DMS153 treated with DMSO at 0.1 percent for 48 hours (cell line): ENCODE measurements around the gene HDAC3.

Experiments
- DNase-seq: peaks from one replicate; lab custom pipeline; 2025; ENCODE audit not compliant: unreplicated experiment; lab: John Stamatoyannopoulos, UW

The HDAC3 gene

DNA sequence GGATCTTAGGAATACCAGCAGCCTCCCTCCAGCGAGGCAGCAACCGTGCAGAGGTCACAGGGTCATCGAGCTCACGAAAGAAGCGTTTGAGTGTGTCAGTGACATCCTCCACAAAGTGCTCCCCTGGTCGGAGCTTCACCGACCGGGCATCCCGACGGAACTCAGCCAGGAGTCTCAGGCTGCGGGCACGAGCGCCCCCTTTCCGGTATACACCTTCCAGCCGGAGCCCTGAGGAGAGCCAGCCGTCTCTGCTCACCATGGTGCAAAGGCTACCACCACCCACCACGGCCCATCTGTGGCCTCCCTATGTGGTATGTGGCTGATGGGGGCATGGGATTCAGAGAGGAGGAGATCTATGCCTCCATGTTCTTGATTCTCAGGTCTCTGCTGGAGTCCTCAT, 25.4 kb upstream of the HDAC3 start:
- DNase-seq = no peak

DNA sequence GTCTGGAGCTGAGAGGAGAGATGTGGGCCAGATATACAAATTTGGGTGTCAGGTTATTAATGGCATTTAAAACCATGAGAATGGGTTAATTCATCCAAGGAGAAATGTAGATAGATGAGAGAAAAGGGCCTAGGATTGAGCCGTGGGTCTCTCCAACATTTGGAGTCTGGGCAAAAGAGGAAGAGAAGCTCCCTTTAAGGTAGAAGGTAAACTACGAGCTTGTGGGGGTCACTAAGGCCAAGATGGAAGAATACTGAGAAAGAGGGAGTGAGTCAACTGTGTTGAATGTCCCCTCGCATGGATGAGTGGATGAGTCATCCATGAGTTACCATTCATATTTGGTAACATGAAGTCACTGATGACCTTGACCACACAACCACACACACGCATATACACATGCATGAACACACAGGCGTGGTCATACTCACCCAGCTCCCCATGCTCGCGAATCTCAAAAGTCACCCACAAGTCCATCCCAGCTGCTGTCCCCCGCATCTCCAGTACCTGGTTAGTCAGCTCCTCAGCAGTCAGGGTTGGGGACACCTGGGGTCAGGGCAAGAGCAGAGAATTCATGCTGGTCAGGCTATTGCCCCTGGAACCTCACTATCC, 21.4 kb upstream of the HDAC3 start:
- no peak for DNase-seq

DNA sequence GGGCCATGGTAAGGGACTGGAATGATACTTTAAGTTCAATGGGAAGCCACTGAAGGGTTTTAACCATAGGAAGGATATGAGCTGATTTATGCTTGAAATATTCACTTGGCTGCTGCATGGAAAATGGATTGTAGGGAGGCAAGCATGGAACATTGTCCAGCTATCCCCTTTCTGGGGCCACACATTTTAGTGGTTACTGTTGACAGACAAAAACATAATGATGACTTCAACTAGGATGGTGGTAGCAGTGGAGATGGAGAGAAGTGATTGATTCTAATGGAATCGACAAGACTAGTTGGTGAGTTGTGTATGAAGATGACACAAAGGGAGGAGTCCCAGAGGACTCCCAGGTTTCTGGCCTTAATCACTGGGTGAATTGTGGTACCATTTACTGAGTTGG, 20.8 kb upstream of the HDAC3 start:
- DNase-seq = no peak

DNA sequence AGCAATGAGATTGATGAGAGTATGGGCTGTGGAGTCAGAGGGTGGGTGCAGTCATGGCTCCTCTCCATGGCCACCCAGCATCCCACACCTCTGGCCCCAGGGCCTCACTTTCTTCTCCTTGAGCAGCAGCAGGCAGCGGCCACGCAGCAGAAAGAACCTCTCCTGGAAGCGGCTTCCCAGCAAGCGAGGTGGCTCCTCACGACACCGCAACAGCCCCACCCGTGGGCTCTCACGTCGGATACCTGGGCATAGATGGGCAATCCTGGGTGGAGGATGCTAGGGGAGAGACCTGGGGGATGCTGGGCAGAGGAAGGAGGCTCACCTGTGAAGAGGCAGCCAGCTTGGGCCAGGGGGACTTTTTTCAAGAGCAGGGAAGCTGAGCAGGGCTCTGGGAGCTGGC, 19.7 kb upstream of the HDAC3 start:
- no peak for DNase-seq

DNA sequence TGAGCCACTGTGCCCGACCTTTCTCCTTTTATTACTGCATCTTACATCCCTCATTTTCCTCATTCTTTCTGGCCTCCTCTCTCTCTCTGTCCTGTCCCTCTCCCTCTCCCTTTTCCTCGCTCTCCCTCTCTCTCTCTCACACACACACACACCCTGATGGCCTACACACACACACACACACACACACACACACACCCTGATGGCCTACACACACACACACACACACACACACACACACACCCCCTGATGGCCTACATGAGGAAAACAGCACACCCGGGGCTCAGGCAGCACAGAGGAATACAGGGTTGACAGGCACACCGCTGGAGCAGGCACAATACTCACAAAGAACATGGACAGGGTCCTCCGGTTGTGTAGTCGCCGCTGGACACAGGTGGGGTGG, 18.4 kb upstream of the HDAC3 start:
- no peak for DNase-seq

DNA sequence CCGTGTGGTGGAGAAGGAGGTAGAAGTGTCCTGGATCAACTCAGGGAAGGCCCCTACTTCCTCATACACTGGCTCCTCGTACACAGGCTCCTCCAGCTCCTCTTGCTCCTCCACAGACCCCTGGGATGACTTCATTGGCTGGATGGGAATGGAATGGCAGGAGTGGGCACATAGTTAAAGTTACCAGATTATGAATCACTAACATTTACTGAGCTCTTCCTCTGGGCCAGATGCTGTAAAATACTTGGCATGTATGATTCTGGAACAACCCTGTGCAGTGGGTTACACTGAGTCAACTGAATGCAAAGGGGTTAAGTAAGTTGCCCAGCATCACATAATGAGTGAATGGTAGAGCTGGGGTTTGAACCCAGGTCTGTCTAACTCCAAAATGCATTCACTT, 17.6 kb upstream of the HDAC3 start:
- no peak for DNase-seq

DNA sequence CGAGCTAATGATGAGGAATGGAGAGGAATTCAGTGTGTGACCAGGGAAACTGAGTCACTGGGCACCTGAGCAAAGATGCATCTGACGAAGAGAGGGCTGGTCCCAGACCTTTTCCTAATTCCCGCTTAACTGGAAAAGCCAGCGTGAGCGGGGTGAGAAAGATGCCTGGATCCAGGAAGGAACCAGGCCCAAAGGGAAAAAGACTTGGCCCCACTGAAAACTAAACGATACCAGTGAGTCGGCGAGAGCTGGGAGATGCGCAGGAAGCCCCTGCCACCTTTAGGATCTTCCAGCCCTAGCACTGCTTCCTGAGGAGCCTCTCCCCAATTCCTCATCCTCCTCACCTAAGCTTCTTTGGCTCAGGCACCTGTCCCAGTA, 15.1 kb upstream of the HDAC3 start:
- DNase-seq = no peak

DNA sequence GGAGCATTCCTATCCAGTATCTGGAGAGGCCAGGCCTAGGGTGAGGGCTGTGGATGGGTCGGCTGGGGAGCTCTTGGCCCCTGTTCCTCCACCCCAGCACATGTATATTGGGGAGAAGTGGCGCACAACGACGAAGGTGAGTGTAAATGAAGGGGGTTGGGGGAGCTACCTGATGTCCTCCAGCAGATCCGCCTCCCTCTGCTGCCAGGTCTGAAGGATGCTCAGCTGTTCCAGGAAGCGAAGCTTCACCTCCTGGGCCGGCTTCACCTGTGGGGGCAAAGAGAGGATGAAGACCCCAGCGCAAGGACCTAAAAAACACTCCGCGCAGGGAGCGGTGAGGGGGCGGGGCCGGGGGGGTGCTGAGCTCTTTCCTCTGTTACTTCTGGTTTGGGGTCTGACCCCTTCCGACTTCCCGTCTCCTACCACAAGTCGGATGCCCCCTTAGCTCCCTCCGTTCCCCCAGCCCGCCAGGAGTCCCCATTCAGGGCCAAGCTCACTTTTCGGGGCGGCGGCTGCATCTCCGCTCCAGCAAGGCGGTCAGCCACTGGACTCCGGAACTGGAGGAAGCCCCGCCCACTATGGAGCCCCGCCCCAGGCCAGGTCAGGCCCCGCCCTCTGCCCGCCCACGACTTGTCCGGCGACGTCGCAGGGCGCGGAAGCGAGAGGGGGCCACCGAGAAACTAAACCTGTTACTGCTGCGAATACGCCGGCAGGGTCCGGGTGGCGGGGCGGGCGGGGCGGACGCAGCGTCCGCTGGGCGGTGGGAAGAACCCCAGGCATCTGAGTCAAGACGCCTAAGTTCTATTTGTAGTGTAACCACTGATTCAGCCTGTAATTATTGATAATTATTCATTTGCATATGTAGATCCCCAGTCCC, 14.4 kb upstream of the HDAC3 start, which contains the start of gene FCHSD1:
Gene FCHSD1, minus strand, starts transcription at position 568 of the 877 bp plus-strand sequence. Its CDS starts 50 bp downstream, at position 518.
- DNase-seq = peak; percentile 20

DNA sequence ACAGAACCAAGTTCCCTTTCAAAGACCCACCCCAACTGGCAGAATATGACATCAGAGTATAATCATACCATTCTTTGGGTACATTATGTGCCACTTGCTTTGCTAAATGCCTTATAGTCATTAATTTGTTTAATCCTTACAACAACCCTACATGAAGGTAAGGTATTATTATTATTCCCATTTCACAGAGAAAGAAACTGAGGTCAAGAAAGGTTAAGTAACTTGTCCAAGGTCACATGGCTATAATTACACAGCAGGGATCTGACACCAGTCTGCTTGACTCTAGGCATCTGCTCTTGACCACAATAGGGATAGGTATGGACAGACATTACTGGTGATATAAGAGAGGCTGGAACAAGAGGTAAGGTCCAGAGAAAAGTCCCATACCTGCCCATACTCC, 13.3 kb upstream of the HDAC3 start:
- DNase-seq = no peak

DNA sequence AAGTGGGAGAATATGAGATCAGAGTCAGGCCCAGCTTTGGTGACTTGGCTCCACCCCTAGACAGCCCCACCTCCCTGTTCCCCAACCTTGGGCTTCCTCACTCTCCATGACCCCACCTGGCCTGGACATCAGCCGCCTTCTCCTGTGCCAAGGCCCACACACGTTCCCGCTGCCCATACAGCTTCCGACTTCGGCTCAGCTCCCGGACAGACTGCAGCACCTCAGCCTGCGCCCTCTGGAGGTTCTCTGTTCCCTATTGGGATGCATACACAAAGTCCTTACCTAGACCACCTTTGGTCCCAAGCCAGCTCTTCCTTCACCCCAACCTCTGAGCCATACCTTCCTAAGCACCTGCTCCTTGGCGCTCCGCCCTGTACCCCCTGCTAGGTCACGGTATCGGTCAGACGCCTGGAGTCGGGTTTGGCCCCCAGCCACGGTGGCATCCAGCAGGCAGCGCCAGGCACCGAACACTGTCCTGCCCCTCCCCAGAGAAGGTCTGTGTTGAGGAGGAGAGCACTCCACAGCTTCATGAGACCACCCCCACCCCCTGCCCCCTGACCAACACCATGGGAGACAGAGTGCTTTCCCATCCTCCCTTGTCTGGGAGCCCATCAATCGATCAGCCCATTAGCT, 12.5 kb upstream of the HDAC3 start:
- no peak for DNase-seq

DNA sequence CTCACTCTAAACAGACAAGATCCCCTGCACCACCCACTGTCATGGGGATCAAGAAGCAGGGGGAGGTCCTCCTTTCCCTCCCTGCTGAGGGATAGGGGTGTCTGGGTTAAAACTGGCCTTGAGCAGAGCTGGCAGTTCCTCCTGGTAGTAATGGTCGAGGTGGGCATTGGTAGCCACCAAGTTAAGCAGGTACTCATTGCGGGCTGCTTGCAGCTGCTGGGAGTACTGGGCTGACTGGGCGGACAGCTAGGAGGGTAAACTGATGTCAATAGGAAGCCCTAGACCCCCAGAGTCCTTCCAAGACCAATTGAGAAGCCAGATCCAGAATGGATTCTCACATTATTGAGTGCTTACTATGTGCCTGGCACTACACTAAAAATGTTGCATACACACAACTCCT, 11.2 kb upstream of the HDAC3 start:
- DNase-seq = no peak

DNA sequence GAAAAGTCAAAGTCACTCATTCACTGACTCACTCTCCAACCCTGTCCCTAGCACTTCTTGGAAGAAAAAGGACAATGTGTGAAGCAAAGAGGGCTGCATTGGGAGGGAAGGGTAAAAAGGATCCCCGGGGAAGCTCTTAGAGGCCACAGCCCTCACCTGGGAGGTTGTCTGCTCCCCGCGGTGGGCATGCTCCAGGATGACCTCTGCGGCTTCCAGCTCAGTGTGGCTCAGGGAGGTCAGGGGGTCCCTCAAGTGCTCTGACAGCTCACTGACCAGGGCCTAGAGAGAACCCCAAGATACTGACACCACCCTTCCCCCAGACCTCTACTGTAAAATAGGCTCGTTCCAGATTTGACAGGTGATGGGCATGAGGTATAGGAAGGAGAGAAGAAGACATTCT, 10.6 kb upstream of the HDAC3 start:
- DNase-seq = no peak

DNA sequence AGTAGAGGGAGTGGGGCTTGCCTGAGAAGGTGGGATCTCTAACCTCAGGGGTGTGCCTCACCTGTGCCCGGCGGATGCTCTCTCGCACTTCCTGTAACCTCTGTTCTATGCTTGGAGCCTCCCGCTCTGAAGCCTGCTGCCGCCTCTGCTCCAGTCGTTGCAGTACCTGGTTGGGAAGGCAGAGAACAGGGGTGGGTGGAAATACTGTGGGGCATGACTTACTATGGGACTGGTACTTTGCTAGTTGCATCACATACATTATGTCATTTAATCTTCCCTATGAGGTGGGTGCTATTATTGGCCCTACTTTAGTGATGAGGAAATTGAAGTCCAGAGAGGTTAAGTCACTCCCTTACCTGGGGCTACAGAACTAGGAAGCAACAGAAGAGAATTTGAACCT, 9.4 kb upstream of the HDAC3 start:
- DNase-seq = no peak

DNA sequence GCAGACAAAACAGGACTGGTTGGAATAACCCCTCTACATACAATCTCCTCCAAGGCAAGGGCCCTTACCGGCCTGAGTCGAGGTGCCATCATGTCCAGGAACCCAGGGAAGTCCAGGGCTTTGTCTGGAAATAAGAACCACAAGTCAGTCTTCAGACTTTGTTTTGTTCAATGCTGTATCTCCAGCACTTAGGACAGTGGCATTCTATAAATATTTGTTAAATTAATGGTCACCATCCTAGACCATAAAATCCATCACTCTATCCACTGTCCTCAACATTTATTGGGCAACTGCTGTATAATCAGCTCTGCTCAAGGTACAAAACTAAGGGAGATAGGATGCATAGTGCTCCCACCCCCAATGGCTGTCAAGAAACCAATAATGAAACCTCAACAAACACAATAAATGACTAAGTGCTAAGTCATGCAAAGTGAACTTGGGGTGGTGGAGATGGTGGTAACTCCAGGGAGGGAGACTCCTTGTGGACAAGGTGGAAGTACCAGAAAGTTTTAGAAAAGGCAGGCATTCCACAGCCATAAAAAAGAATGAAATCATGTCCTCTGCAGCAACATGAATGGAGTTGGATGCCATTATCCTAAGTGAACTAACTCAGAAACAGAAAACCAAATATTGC, 5.1 kb upstream of the HDAC3 start:
- DNase-seq = no peak

DNA sequence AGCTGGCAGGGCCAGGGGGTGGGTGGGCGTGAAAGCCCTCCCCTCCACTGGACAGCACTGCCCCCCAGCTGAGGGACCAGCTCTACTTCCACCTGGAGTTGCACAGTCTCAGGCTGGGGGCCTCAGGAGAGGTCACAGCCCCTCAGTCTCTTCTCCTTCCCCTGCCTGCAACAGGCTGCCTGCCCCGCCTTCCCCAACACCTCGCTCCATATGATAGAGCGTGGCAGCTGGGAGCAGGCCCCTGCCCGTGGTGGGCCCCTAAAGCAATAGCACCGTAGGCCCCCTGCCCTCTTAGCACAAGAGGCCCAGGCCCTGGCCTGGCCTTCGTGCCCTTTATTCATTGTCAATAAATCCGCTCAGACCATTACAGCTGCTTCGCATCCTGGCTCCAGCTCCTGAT, 4.0 kb upstream of the HDAC3 start:
- DNase-seq = no peak

DNA sequence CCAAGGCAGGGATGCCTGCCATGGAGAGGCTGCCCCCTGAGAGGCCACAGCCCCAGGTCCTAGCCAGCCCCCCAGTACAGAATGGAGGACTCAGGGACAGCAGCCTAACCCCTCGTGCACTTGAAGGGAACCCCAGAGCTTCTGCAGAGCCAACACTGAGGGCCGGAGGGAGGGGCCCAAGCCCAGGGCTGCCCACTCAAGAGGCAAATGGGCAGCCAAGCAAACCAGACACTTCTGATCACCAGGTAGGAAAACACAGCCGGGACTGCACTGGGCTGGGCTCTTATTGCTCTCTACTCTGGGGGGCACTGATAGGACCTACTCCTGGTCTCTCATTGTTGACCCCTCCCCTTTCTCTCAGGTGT, 3.4 kb upstream of the HDAC3 start:
- DNase-seq = no peak

DNA sequence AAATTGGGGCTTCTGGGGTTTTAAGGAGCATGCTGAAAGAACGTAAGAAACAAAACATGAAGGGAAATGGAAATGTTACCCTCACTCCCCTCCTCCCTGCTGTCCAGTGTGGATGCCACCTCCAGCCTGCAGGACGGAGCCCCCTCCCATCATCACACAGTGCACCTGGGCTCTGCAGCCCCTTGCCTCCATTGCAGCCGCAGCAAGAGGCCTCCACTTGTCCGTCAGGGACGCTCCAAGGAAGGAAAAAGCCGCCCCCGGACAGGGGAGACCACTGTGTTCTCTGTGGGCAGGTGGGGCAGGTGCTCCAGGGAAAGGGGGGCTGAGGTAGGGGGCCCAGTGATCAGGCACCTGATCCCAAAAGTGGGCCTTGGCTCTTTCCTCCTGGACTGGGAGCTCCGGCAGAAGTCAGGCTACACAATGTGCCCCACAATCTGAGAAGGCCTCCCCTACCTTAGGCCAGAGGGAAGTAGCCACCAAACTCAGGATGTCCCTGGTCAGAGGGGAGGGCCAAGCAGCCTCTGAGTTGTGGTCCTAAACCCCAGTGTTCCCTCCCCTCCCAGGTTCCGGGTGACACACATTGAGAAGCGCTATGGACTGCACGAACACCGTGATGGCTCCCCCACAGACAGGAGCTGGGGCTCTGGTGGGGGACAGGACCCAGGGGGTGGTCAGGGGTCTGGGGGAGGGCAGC, 2.9 kb upstream of the HDAC3 start:
- no peak for DNase-seq

DNA sequence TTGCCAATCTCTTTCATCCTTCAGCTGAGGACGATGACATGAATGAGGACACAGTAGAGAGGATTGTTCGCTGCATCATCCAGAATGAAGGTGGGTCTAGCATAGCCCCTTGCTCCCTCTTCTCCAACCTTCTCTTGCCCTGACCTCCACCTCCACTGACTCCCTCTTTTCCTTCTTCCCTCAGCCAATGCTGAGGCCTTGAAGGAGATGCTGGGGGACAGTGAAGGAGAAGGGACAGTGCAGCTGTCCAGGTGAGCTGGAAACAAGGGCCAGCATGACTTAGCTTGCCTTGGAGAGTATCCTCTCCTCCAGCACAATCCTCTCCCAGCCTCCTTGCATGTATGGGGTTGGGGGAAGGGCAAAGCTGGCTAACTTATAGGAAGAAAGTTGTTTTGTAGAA, 2.1 kb upstream of the HDAC3 start:
- no peak for DNase-seq

DNA sequence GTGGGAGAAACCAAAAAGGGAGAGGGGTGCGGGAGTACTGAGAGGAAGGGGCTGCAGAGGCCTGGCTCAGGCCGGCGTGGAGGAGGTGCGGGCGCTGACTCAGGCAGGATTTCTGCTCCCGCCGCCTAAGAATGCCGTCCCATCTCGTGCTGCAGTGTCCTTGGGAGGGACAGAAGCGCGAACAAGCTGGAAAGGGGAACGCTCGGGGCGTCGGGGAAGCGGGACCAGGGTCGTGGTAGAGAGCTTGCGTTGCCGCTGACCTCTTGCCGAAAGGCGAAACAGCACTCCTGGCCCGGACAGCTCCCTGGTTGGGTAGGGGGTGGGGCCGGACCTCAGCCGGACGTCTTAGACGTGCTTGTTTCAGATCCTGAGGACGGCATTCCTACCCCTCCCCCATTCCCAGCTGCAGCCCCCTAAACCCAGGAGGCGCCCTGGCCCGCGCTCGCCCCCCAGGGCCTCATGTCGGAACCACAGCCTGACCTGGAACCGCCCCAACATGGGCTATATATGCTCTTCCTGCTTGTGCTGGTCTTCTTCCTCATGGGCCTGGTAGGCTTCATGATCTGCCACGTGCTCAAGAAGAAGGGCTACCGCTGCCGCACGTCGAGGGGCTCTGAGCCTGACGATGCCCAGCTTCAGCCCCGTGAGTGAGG, 1.2 kb upstream of the HDAC3 start:
- DNase-seq = no peak

DNA sequence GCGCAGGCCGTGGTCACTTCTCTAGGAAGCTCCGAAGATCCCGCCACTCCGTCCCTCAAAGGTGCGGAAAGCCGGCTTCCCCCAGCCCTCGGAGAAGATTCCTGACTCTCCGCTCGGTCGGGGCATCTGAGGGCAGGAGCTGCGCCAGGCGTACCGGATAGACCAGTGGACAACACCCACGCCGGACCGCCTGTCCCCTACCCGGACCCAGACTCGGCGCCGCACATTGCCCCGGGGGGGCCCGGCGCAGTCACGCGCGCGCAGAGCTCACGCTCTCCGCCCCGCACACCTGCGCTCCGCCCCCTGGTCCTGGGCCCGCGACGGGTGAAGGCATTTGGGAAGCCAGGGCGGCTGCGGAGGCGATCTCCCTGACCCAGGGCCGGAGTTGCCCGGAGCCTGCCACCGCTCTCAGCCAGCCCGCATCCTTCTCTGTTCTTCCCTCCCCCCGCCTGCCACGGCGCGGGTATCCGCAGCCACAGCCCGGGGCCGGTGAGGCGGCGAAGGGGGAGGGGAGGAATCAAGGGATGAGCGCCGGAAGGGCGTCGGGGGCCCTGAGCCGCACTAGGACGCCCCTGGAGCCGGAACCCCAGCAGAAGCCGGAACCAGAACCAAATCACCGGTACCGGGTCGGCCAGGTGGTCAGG, 596 bp upstream of the HDAC3 start:
- no peak for DNase-seq
